HEK293 (cell line): ENCODE data around the gene PIM1.
A peak's percentile ranks its signal among the peaks of the same experiment; 100 is the strongest.

Experiments
- GFI1B ChIP-seq: fragments of 450-650 bp; formaldehyde crosslinking; IDR thresholded peaks from 2 replicates; pipeline ENCODE4 v1.5.1; 2016; ENCODE audit warnings: missing biosample characterization, missing genetic modification characterization
- GLI2 ChIP-seq: fragments of 450-650 bp; formaldehyde crosslinking; IDR thresholded peaks from 2 replicates; pipeline ENCODE4; 2017; ENCODE audit warnings: missing biosample characterization, missing genetic modification characterization, low read depth, borderline replicate concordance
- GLI4 ChIP-seq: fragments of 450-650 bp; formaldehyde crosslinking; IDR thresholded peaks from 2 replicates; pipeline ENCODE4 v1.5.1; 2016; ENCODE audit warnings: missing biosample characterization, missing genetic modification characterization
- HOXA7 ChIP-seq: sonication (generic); formaldehyde crosslinking; IDR thresholded peaks from 2 replicates; pipeline ENCODE4 v1.8.1; 2022; ENCODE audit warnings: missing genetic modification reagents, borderline replicate concordance
- KLF16 ChIP-seq: fragments of 450-650 bp; formaldehyde crosslinking; IDR thresholded peaks from 2 replicates; pipeline ENCODE4 v1.5.1; 2017; ENCODE audit warnings: missing biosample characterization, missing genetic modification characterization
- KLF8 ChIP-seq: fragments of 450-650 bp; formaldehyde crosslinking; IDR thresholded peaks from 2 replicates; pipeline ENCODE4 v1.5.1; 2016; ENCODE audit warnings: missing biosample characterization, missing genetic modification characterization
- OVOL3 ChIP-seq: fragments of 450-650 bp; formaldehyde crosslinking; IDR thresholded peaks from 2 replicates; pipeline ENCODE4 v1.5.1; 2016; ENCODE audit warnings: missing biosample characterization, missing genetic modification characterization
- PRDM1 ChIP-seq: fragments of 450-650 bp; formaldehyde crosslinking; IDR thresholded peaks from 2 replicates; pipeline ENCODE4; 2016; ENCODE audit warnings: missing biosample characterization, missing genetic modification characterization
- SALL2 ChIP-seq: fragments of 450-650 bp; formaldehyde crosslinking; IDR thresholded peaks from 2 replicates; pipeline ENCODE4 v1.5.0; 2017; ENCODE audit warnings: missing biosample characterization, mild to moderate bottlenecking, missing genetic modification characterization, borderline replicate concordance
- SP3 ChIP-seq: fragments of 450-650 bp; formaldehyde crosslinking; IDR thresholded peaks from 2 replicates; pipeline ENCODE4 v1.5.1; 2016; ENCODE audit warnings: missing biosample characterization, missing genetic modification characterization
- ZFP3 ChIP-seq: fragments of 450-650 bp; formaldehyde crosslinking; IDR thresholded peaks from 2 replicates; pipeline ENCODE4 v1.5.1; 2016; ENCODE audit warnings: low read depth, missing biosample characterization, missing genetic modification characterization
- ZNF112 ChIP-seq: fragments of 450-650 bp; formaldehyde crosslinking; IDR thresholded peaks from 2 replicates; pipeline ENCODE4 v1.5.0; 2017; ENCODE audit warnings: missing biosample characterization, missing genetic modification characterization
- ZNF214 ChIP-seq: fragments of 450-650 bp; formaldehyde crosslinking; IDR thresholded peaks from 2 replicates; pipeline ENCODE4 v1.5.1; 2017; ENCODE audit warnings: missing biosample characterization, mild to moderate bottlenecking, missing genetic modification characterization, borderline replicate concordance
- ZNF292 ChIP-seq: fragments of 450-650 bp; formaldehyde crosslinking; IDR thresholded peaks from 2 replicates; pipeline ENCODE4 v1.5.1; 2016; ENCODE audit warnings: low read depth, missing biosample characterization, missing genetic modification characterization, borderline replicate concordance
- ZNF302 ChIP-seq: fragments of 450-650 bp; formaldehyde crosslinking; IDR thresholded peaks from 2 replicates; pipeline ENCODE4 v1.5.1; 2016; ENCODE audit warnings: missing biosample characterization, missing genetic modification characterization, low read depth
- ZNF37A ChIP-seq: fragments of 450-650 bp; IDR thresholded peaks from 2 replicates; pipeline ENCODE4 v1.5.1; 2018; ENCODE audit warnings: missing biosample characterization, missing genetic modification characterization
- ZNF404 ChIP-seq: fragments of 450-650 bp; formaldehyde crosslinking; IDR thresholded peaks from 2 replicates; pipeline ENCODE4 v1.5.1; 2017; ENCODE audit warnings: missing biosample characterization, missing genetic modification characterization
- ZNF48 ChIP-seq: fragments of 450-650 bp; formaldehyde crosslinking; IDR thresholded peaks from 2 replicates; pipeline ENCODE4 v1.5.1; 2016; ENCODE audit warnings: missing biosample characterization, missing genetic modification characterization
- ZNF560 ChIP-seq: fragments of 450-650 bp; formaldehyde crosslinking; IDR thresholded peaks from 2 replicates; pipeline ENCODE4 v1.5.1; 2017; ENCODE audit warnings: missing biosample characterization, missing genetic modification characterization, borderline replicate concordance
- ZNF600 ChIP-seq: fragments of 450-650 bp; formaldehyde crosslinking; IDR thresholded peaks from 2 replicates; pipeline ENCODE4 v1.5.1; 2016; ENCODE audit warnings: missing biosample characterization, missing genetic modification characterization
- ZNF621 ChIP-seq: fragments of 450-650 bp; formaldehyde crosslinking; IDR thresholded peaks from 2 replicates; pipeline ENCODE4 v1.5.1; 2017; ENCODE audit warnings: missing biosample characterization, missing genetic modification characterization
- ZNF658 ChIP-seq: fragments of 450-650 bp; formaldehyde crosslinking; IDR thresholded peaks from 2 replicates; pipeline ENCODE4; 2016; ENCODE audit warnings: missing biosample characterization, missing genetic modification characterization
- ZNF677 ChIP-seq: fragments of 450-650 bp; IDR thresholded peaks from 2 replicates; pipeline ENCODE4 v1.5.0; 2018; ENCODE audit warnings: missing biosample characterization, mild to moderate bottlenecking, missing genetic modification characterization, moderate library complexity
- ZNF785 ChIP-seq: fragments of 450-650 bp; formaldehyde crosslinking; IDR thresholded peaks from 2 replicates; pipeline ENCODE4 v1.5.1; 2016; ENCODE audit warnings: missing biosample characterization, missing genetic modification characterization
- ZNF792 ChIP-seq: fragments of 450-650 bp; formaldehyde crosslinking; IDR thresholded peaks from 2 replicates; pipeline ENCODE4 v1.5.1; 2016; ENCODE audit warnings: missing biosample characterization, missing genetic modification characterization
- TF ChIP-seq, protein P1 (sequence below): fragments of 450-650 bp; formaldehyde crosslinking; IDR thresholded peaks from 2 replicates; pipeline ENCODE4 v1.5.1; 2017; ENCODE audit warnings: missing biosample characterization, missing genetic modification characterization
- TF ChIP-seq, protein P2 (sequence below): fragments of 450-650 bp; formaldehyde crosslinking; IDR thresholded peaks from 2 replicates; pipeline ENCODE4 v1.5.1; 2016; ENCODE audit warnings: missing biosample characterization, missing genetic modification characterization
- TF ChIP-seq, protein P3 (sequence below): fragments of 450-650 bp; formaldehyde crosslinking; IDR thresholded peaks from 2 replicates; pipeline ENCODE4 v1.5.1; 2017; ENCODE audit warnings: missing biosample characterization, missing genetic modification characterization
- TF ChIP-seq, protein P4 (sequence below): fragments of 450-650 bp; formaldehyde crosslinking; IDR thresholded peaks from 2 replicates; pipeline ENCODE4 v1.5.1; 2016; ENCODE audit warnings: missing biosample characterization, missing genetic modification characterization
- TF ChIP-seq, protein P5 (sequence below): fragments of 450-650 bp; formaldehyde crosslinking; IDR thresholded peaks from 2 replicates; pipeline ENCODE4 v1.5.1; 2016; ENCODE audit warnings: missing biosample characterization, missing genetic modification characterization

PIM1 gene

DNA sequence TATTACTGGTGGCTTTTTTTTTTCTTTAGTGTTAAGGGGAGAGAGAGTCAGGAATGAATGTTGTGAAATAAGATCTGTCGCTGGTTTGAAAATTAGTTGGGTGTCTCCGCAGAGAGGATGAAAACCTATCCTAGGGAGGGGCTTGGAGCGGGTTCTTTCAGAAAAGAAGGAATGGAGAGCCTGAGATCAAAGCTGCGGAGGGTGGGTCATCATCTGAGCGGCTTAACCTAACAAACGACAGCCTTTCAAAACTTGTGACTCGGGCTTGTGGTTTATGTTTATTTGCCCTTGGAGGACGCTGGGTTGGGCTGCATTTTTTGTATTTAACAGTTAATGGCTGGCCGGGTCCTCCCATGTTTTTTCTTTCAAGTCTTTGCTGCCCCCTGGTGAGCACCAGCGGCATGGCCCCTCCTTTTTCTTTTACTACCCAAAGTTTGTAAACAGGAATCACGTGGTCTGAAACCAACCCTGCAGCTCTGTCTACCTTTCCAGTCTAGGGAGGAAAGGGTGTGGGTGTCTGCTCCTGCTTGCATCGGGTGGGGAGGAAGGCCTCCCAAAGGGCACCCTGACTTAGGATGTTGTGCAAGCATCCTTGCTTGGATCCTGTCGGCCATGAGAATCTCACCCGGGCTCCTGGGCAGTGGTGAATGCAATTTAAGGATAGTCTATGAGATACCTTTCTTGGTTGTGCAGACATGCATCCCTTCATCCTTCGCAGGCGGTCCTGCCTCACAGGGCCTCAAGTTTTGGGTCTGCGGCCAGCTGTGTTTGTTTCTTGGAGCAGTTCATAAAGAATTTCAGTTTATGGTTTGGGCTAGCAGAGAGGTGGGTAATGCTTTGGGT is 2.2 kb downstream of the PIM1 start (continued):
- TF ChIP-seq, protein P1, sequence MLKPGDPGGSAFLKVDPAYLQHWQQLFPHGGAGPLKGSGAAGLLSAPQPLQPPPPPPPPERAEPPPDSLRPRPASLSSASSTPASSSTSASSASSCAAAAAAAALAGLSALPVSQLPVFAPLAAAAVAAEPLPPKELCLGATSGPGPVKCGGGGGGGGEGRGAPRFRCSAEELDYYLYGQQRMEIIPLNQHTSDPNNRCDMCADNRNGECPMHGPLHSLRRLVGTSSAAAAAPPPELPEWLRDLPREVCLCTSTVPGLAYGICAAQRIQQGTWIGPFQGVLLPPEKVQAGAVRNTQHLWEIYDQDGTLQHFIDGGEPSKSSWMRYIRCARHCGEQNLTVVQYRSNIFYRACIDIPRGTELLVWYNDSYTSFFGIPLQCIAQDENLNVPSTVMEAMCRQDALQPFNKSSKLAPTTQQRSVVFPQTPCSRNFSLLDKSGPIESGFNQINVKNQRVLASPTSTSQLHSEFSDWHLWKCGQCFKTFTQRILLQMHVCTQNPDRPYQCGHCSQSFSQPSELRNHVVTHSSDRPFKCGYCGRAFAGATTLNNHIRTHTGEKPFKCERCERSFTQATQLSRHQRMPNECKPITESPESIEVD (tag by site-specific recombination) = peak; percentile 97
- TF ChIP-seq ZNF48 (tag by site-specific recombination) = no peak
- no peak for TF ChIP-seq ZNF677
- TF ChIP-seq PRDM1 (tag by site-specific recombination) = no peak; the same call in 1 of the 2 replicates
- TF ChIP-seq GLI4 (tag by site-specific recombination) = no peak
- no peak for TF ChIP-seq ZNF600 (tag by site-specific recombination)
- no peak for TF ChIP-seq ZNF785 (tag by site-specific recombination)
- no peak for TF ChIP-seq SALL2 (tag by site-specific recombination)
- TF ChIP-seq GFI1B = no peak
- TF ChIP-seq ZNF214 (tag by site-specific recombination) = no peak
- TF ChIP-seq, protein P2, sequence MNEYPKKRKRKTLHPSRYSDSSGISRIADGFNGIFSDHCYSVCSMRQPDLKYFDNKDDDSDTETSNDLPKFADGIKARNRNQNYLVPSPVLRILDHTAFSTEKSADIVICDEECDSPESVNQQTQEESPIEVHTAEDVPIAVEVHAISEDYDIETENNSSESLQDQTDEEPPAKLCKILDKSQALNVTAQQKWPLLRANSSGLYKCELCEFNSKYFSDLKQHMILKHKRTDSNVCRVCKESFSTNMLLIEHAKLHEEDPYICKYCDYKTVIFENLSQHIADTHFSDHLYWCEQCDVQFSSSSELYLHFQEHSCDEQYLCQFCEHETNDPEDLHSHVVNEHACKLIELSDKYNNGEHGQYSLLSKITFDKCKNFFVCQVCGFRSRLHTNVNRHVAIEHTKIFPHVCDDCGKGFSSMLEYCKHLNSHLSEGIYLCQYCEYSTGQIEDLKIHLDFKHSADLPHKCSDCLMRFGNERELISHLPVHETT = no peak; the same call in 1 of the 2 replicates
- TF ChIP-seq ZNF621 = no peak
- TF ChIP-seq ZNF37A (tag by site-specific recombination) = no peak
- TF ChIP-seq, protein P3, sequence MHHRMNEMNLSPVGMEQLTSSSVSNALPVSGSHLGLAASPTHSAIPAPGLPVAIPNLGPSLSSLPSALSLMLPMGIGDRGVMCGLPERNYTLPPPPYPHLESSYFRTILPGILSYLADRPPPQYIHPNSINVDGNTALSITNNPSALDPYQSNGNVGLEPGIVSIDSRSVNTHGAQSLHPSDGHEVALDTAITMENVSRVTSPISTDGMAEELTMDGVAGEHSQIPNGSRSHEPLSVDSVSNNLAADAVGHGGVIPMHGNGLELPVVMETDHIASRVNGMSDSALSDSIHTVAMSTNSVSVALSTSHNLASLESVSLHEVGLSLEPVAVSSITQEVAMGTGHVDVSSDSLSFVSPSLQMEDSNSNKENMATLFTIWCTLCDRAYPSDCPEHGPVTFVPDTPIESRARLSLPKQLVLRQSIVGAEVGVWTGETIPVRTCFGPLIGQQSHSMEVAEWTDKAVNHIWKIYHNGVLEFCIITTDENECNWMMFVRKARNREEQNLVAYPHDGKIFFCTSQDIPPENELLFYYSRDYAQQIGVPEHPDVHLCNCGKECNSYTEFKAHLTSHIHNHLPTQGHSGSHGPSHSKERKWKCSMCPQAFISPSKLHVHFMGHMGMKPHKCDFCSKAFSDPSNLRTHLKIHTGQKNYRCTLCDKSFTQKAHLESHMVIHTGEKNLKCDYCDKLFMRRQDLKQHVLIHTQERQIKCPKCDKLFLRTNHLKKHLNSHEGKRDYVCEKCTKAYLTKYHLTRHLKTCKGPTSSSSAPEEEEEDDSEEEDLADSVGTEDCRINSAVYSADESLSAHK (tag by site-specific recombination) = peak; percentile 63
- no peak for TF ChIP-seq ZNF292 (tag by site-specific recombination)
- no peak for TF ChIP-seq ZFP3 (tag by site-specific recombination)
- no peak for TF ChIP-seq ZNF560 (tag by site-specific recombination)
- TF ChIP-seq, protein P4, sequence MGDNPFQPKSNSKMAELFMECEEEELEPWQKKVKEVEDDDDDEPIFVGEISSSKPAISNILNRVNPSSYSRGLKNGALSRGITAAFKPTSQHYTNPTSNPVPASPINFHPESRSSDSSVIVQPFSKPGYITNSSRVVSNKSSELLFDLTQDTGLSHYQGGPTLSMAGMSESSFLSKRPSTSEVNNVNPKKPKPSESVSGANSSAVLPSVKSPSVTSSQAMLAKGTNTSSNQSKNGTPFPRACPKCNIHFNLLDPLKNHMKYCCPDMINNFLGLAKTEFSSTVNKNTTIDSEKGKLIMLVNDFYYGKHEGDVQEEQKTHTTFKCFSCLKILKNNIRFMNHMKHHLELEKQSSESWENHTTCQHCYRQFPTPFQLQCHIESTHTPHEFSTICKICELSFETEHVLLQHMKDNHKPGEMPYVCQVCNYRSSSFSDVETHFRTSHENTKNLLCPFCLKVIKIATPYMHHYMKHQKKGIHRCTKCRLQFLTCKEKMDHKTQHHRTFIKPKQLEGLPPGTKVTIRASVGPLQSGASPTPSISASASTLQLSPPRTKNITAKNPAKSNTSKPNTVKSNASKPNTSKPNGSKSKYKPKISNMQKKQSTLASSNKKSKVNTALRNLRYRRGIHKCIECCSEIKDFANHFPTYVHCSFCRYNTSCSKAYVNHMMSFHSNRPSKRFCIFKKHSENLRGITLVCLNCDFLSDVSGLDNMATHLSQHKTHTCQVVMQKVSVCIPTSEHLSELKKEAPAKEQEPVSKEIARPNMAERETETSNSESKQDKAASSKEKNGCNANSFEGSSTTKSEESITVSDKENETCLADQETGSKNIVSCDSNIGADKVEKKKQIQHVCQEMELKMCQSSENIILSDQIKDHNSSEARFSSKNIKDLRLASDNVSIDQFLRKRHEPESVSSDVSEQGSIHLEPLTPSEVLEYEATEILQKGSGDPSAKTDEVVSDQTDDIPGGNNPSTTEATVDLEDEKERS (tag by site-specific recombination) = no peak
- 0 out of 2 replicates have a peak, but pooled peaks have one; percentile 6 for TF ChIP-seq OVOL3
- no peak for TF ChIP-seq ZNF302 (tag by site-specific recombination)
- no peak for TF ChIP-seq GLI2 (tag by site-specific recombination)
- no peak for TF ChIP-seq HOXA7 (CRISPR knock-in tag)
- TF ChIP-seq KLF16 (tag by site-specific recombination) = no peak
- TF ChIP-seq KLF8 (tag by site-specific recombination) = peak; percentile 75
- no peak for TF ChIP-seq ZNF404 (tag by site-specific recombination)
- no peak for TF ChIP-seq ZNF658 (tag by site-specific recombination)
- peak; percentile 56 for TF ChIP-seq SP3
- no peak for TF ChIP-seq ZNF792 (tag by site-specific recombination)
- TF ChIP-seq, protein P5, sequence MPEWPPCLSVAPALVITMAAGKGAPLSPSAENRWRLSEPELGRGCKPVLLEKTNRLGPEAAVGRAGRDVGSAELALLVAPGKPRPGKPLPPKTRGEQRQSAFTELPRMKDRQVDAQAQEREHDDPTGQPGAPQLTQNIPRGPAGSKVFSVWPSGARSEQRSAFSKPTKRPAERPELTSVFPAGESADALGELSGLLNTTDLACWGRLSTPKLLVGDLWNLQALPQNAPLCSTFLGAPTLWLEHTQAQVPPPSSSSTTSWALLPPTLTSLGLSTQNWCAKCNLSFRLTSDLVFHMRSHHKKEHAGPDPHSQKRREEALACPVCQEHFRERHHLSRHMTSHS (tag by site-specific recombination) = peak; percentile 29; the same call in 1 of the 2 replicates
- TF ChIP-seq ZNF112 (tag by site-specific recombination) = no peak
